ENCODE measurements around the gene GNPTAB. TPM values are rescaled to one million over a fixed set of nuclear protein-coding genes. Genes with fewer than 3 reads are reported as not detected.

GNPTAB gene
- total RNA-seq, 4 donors from 2014 or later, result 27.1 to 91.6 (median 31.3) TPM

- H3K4me1 ChIP-seq, result no peaks in the 10 kb centered on the region
- no peak for TF ChIP-seq CTCF (IDR thresholded peaks at IDR 0.05)
- no peak for TF ChIP-seq POLR2A (IDR thresholded peaks at IDR 0.05)
- H3K27ac ChIP-seq, result no peak overlapping the region
- H3K27me3 ChIP-seq, result no peaks in the 10 kb centered on the region
- DNase-seq, result no peak
- H3K9me3 ChIP-seq, result no peaks in the 10 kb centered on the region
- no peak overlapping the region for H3K4me3 ChIP-seq
- peaks cover 0 to 6% (median 0%) of the 10 kb centered on the region in 3 donors for H3K36me3 ChIP-seq
Measured at GRCh38 chr12:101781834-101782233, 48.9 kb downstream of the GNPTAB start.

DNA sequence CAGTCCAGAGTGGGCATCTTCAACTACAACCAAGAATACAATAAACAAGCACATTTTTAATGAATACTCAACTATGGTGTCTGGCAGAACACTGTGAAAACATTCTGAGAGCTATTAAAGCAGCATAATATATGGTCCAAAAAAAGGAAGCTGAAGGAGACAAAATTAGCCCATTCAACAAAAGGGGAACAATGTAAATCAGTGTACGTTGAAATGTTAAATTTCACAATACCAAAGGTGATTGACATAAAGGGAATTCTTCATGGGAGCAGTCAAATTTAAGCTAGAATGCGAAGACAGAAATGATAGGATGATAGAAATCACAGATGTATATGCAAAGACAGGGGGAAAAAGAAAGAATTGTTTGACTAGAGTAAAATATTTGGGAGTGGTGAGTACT lies 50.2 kb downstream of the GNPTAB start:
- Histone ChIP-seq H3K4me1 (no peaks in the 10 kb centered on the region), H3K36me3 (no peaks in the 10 kb centered on the region), H3K27me3 (no peaks in the 10 kb centered on the region), H3K4me3 (no peak overlapping the region), H3K9me3 (no peaks in the 10 kb centered on the region), H3K27ac (no peak overlapping the region)
- no peak for TF ChIP-seq CTCF (IDR thresholded peaks at IDR 0.05)
- TF ChIP-seq POLR2A (IDR thresholded peaks at IDR 0.05), result no peak
- DNase-seq, result no peak

GRCh38 chr12:101779626-101780025 lies 51.1 kb downstream of the GNPTAB start:
- H3K27ac ChIP-seq, result no peak overlapping the region
- no peaks in the 10 kb centered on the region for H3K36me3 ChIP-seq
- H3K4me1 ChIP-seq, result no peaks in the 10 kb centered on the region
- TF ChIP-seq POLR2A (IDR thresholded peaks at IDR 0.05), result no peak
- no peak overlapping the region for H3K4me3 ChIP-seq
- no peaks in the 10 kb centered on the region for H3K27me3 ChIP-seq
- H3K9me3 ChIP-seq, result no peaks in the 10 kb centered on the region
- DNase-seq, result no peak

- no peaks in the 10 kb centered on the region for H3K27me3 ChIP-seq
- H3K4me1 ChIP-seq, result no peaks in the 10 kb centered on the region
- H3K9me3 ChIP-seq, result no peaks in the 10 kb centered on the region
- H3K27ac ChIP-seq, result no peak overlapping the region
- TF ChIP-seq CTCF (IDR thresholded peaks at IDR 0.05) (no peak), POLR2A (IDR thresholded peaks at IDR 0.05) (no peak)
- H3K4me3 ChIP-seq, result no peak overlapping the region
- no peaks in the 10 kb centered on the region for H3K36me3 ChIP-seq
- no peak for DNase-seq
Measured at GRCh38 chr12:101779200-101779599, 51.6 kb downstream of the GNPTAB start.

DNA sequence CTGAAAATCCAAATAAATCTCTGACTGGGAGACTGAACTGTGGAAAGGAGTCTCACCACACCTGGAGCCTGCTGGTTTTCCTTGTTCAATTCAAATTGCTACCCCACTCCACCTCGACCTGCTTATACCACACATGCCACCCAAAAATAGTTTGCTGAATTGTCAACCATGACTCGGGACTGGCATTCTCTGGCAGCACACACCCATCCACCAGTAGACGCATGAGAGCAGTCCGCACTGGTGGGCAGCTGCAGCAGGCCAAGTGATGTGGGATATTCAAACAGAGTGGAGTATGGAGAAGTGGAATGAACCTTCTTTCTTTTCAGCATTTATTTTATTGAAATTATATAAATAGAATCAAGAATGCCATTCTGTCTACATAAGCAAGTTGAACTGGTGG lies 52.8 kb downstream of the GNPTAB start:
- no peak for DNase-seq
- H3K27me3 ChIP-seq, result no peaks in the 10 kb centered on the region
- H3K36me3 ChIP-seq, result no peaks in the 10 kb centered on the region
- TF ChIP-seq POLR2A (IDR thresholded peaks at IDR 0.05), result no peak
- TF ChIP-seq CTCF (IDR thresholded peaks at IDR 0.05), result no peak
- H3K4me1 ChIP-seq, result no peaks in the 10 kb centered on the region
- H3K4me3 ChIP-seq, result no peak overlapping the region
- peak overlapping the region in 1 of 4 donors; percentile 10 for H3K27ac ChIP-seq
- no peaks in the 10 kb centered on the region for H3K9me3 ChIP-seq

DNA sequence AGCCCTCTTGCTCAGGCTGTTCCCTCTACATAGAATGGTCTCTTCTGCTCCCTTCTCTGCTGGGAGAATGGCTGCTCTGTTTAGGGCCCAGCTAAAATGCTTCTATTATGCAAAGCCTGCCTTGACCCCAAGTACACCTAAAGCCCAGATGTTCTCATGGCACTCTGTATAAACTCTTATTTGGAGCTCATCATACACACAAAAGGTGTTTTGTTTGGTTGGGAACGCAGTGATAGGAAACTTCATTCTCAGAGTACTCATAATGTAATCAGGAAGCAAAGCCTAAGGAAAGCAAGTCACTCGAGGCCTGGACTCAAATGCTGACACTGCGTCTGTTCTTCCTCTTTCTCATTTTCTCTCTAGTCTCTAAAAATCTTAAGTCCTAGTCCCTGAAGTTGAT lies 53.3 kb downstream of the GNPTAB start:
- Histone ChIP-seq H3K36me3 (no peaks in the 10 kb centered on the region), H3K4me1 (no peaks in the 10 kb centered on the region), H3K9me3 (no peaks in the 10 kb centered on the region), H3K27ac (no peak overlapping the region), H3K4me3 (no peak overlapping the region), H3K27me3 (no peaks in the 10 kb centered on the region)
- DNase-seq, result no peak
- TF ChIP-seq POLR2A (IDR thresholded peaks at IDR 0.05) (no peak), CTCF (IDR thresholded peaks at IDR 0.05) (no peak)
